Panc1 (cell line): Measurements from ENCODE around the gene OR2T27. TPM values are rescaled to one million over a fixed set of nuclear protein-coding genes. Genes with fewer than 3 reads are reported as not detected.
"Not testable (repeated sequence)": the region's sequence is repeated elsewhere in the genome, so short reads cannot be mapped to it uniquely, and the experiment has no call there.

Experiments used
- ATAC-seq: fragments of 200-7000 bp; cut with Tn5 transposase; 2 replicates; pipeline ENCODE4 v1.9.1; 2020; ENCODE audit warnings: mild to moderate bottlenecking, moderate library complexity
- BruUV-seq: library from RNA; stranded (reverse); fragments of 400-500 nt; replicated peaks from 2 replicates; lab custom pipeline; 2021; lab: Mats Ljungman, UMichigan
- CTCF ChIA-PET: fragments of 300-600 bp; sonication (Branson Sonifier 250); formaldehyde crosslinking; loops from one replicate; lab custom pipeline; 2022; ENCODE audit warnings: antibody characterized with exemption; lab: Charles Lee
- POLR2A ChIA-PET: fragments of 300-600 bp; sonication (Branson Sonifier 250); formaldehyde crosslinking; loops from one replicate; lab custom pipeline; 2022; ENCODE audit warnings: antibody characterized with exemption; lab: Charles Lee
- DNase-seq: peaks from one replicate; pipeline ENCODE4 v3.0.0-alpha.2; 2010; ENCODE audit warnings: low read depth, low spot score
- H3K27ac ChIP-seq: 2 replicates; pipeline ENCODE4 v1.5.1; 2011; ENCODE audit warnings: mild to moderate bottlenecking, low read length, inconsistent platforms
- H3K27me3 ChIP-seq: fragments of 200-500 bp; sonication (Bioruptor generic); 2 replicates; pipeline ENCODE4 v1.6.0; 2014; ENCODE audit warnings: low read length, inconsistent platforms; ENCODE audit not compliant: control insufficient read depth, insufficient read depth
- H3K36me3 ChIP-seq: fragments of 200-500 bp; sonication (Bioruptor generic); 2 replicates; pipeline ENCODE4 v1.5.1; 2014; ENCODE audit warnings: inconsistent platforms, mild to moderate bottlenecking, low read length, moderate library complexity; ENCODE audit not compliant: control insufficient read depth, insufficient read depth
- H3K4me1 ChIP-seq: 2 replicates; pipeline ENCODE4 v1.5.1; 2011; ENCODE audit warnings: inconsistent platforms, mild to moderate bottlenecking, low read length, moderate library complexity; ENCODE audit not compliant: control insufficient read depth, insufficient read depth
- H3K4me3 ChIP-seq, 2 experiments: 2 replicates each; pipeline ENCODE4 v1.5.1; 2011 to 2012; ENCODE audit warnings: low read depth in 2 of 2, low read length in 2 of 2, mild to moderate bottlenecking in 2 of 2, inconsistent platforms in 1 of 2, moderate library complexity in 1 of 2
- H3K9me3 ChIP-seq: fragments of 200-500 bp; sonication (Bioruptor generic); 2 replicates; pipeline ENCODE4 v1.5.1; 2014; ENCODE audit warnings: low read depth, mild to moderate bottlenecking, inconsistent platforms, low read length, moderate library complexity; ENCODE audit not compliant: control insufficient read depth, insufficient read depth
- CTCF ChIP-seq: fragments of 450-650 bp; IDR thresholded peaks from 2 replicates; pipeline ENCODE4 v1.5.1; 2017; ENCODE audit warnings: mild to moderate bottlenecking
- POLR2AphosphoS5 ChIP-seq: IDR thresholded peaks from 2 replicates; pipeline ENCODE4 v1.6.1; 2012; ENCODE audit warnings: mild to moderate bottlenecking, low read depth, low read length, moderate library complexity
- REST ChIP-seq, 2 experiments: IDR thresholded peaks; 2 replicates each; pipeline ENCODE4 v1.6.1; 2011 to 2012; ENCODE audit warnings: low read depth in 2 of 2, control low read depth in 1 of 2, low read length in 1 of 2, mild to moderate bottlenecking in 1 of 2, moderate library complexity in 1 of 2; ENCODE audit not compliant: insufficient read depth in 1 of 2
- SIN3A ChIP-seq: IDR thresholded peaks from 2 replicates; pipeline ENCODE4 v1.6.1; 2012; ENCODE audit warnings: low read depth, mild to moderate bottlenecking, low read length, moderate library complexity, borderline replicate concordance; ENCODE audit not compliant: insufficient read depth
- TCF7L2 ChIP-seq: IDR thresholded peaks from 2 replicates; pipeline ENCODE4 v1.6.1; 2011; ENCODE audit warnings: mild to moderate bottlenecking, low read depth, low read length, inconsistent platforms
- in situ Hi-C: cut with HindIII; loops from 2 replicates; pipeline ENCODE4 v1.10.0; 2016; ENCODE audit warnings: low sequenced_read_pairs, low pct_unique_long_range_greater_than_20kb
- intact Hi-C: fragments of 100-400 bp; cut with micrococcal nuclease; formaldehyde crosslinking; loops from one replicate; pipeline ENCODE4 v1.10.0; 2022; ENCODE audit not compliant: unreplicated experiment
- total RNA-seq: library from RNA; stranded (reverse); gene quantifications from one replicate; pipeline ENCODE4 v1.2.1, GENCODE V29; 2021; ENCODE audit not compliant: unreplicated experiment

The OR2T27 gene
- total RNA-seq, 1 experiment from 2014 or later: not detected

- Histone ChIP-seq H3K27me3 (no peaks in the 10 kb centered on the region), H3K27ac (no peak overlapping the region), H3K4me3 (no peak overlapping the region), H3K36me3 (no peaks in the 10 kb centered on the region), H3K9me3 (peaks cover 3% of the 10 kb centered on the region; the same call in 1 of the 2 replicates), H3K4me1 (no peaks in the 10 kb centered on the region)
- intact Hi-C loops: no loop called here
- TF ChIP-seq SIN3A (no peak), REST (IDR thresholded peaks at IDR 0.05; ENCODE audit: insufficient read depth in 1 of 2, low read depth in 2 of 2, low read length in 1 of 2) (no peak), POLR2AphosphoS5 (no peak), CTCF (no peak), TCF7L2 (no peak)
- BruUV-seq: no TSS peak
- no peak for DNase-seq
- no peak for ATAC-seq
- in situ Hi-C loops: no loop called here
- CTCF ChIA-PET: no interaction called here
- POLR2A ChIA-PET: no interaction called here
Measured at GRCh38 chr1:248670003-248670402, 14.7 kb upstream of the OR2T27 start.

GRCh38 chr1:248663453-248664328 lies 8.4 kb upstream of the OR2T27 start:
- DNase-seq, ATAC-seq, BruUV-seq, CTCF ChIA-PET, H3K27ac ChIP-seq, intact Hi-C loops, H3K27me3 ChIP-seq, H3K4me1 ChIP-seq, H3K36me3 ChIP-seq, POLR2A ChIA-PET, H3K9me3 ChIP-seq, H3K4me3 ChIP-seq, in situ Hi-C loops: not testable (repeated sequence)

- intact Hi-C loops, BruUV-seq, ATAC-seq, DNase-seq, H3K4me1 ChIP-seq, POLR2A ChIA-PET, H3K27me3 ChIP-seq, H3K4me3 ChIP-seq, H3K27ac ChIP-seq, H3K9me3 ChIP-seq, H3K36me3 ChIP-seq, CTCF ChIA-PET: not testable (repeated sequence)
- in situ Hi-C loops: loop anchor here (10.0 kb wide), 1 partner anchor 222 kb away; no protein-coding TSS in a partner anchor
Measured at GRCh38 chr1:248656797-248657196, 1.5 kb upstream of the OR2T27 start.

- H3K9me3 ChIP-seq, H3K4me3 ChIP-seq, H3K4me1 ChIP-seq, in situ Hi-C loops, H3K36me3 ChIP-seq, intact Hi-C loops, ATAC-seq, DNase-seq, H3K27me3 ChIP-seq, BruUV-seq, H3K27ac ChIP-seq, CTCF ChIA-PET, POLR2A ChIA-PET: not testable (repeated sequence)
Measured at GRCh38 chr1:248648770-248649536, 6.4 kb downstream of the OR2T27 start.

GRCh38 chr1:248645178-248645577 lies 10.2 kb downstream of the OR2T27 start, which contains the start of gene OR2T35:
Gene OR2T35 (minus strand): TSS chr1:248645278. CDS start chr1:248639258, 6,020 bp downstream.
- DNase-seq, ATAC-seq, H3K4me3 ChIP-seq, intact Hi-C loops, H3K4me1 ChIP-seq, H3K27ac ChIP-seq, BruUV-seq, H3K36me3 ChIP-seq, CTCF ChIA-PET, POLR2A ChIA-PET, H3K9me3 ChIP-seq, H3K27me3 ChIP-seq, in situ Hi-C loops: not testable (repeated sequence)
